ENCODE results near the gene IRF9. TPM values are rescaled to one million over a fixed set of nuclear protein-coding genes. Genes with fewer than 3 reads are reported as not detected.

Gene IRF9
- total and polyA plus RNA-seq, 11 donors, result 23.4 to 169 (median 29.8) TPM

- H3K4me3 ChIP-seq, result peak within 1 kb of the TSS; percentile 48 to 79 (median 71)
- peak; percentile 93 to 95 (median 94) for ATAC-seq
- peaks cover 0 to 31% (median 18%) of the 10 kb centered on the region in 12 donors for H3K4me1 ChIP-seq
- DNase-seq, result peak; percentile 99
- intact Hi-C loops (cut with DNase I), result loop anchor here in 5 of 10 donors (1.0 to 5.0 kb wide), 8 partner anchors 16 to 74 kb away; partner anchors contain the start of genes IRF9 (in 3 of the 5), EMC9 (in 2 of the 5), PSME2 (in 2 of the 5) and FITM1 (in 1 of the 5)
- no peaks in the 10 kb centered on the region for H3K9me3 ChIP-seq
- TF ChIP-seq CTCF (IDR thresholded peaks at IDR 0.05) (peak in 2 of 12 donors; percentile 22 to 36), POLR2A (IDR thresholded peaks at IDR 0.05) (peak in 1 of 2 donors; percentile 9)
- H3K27ac ChIP-seq, result peak within 1 kb of the TSS; percentile 95 to 100 (median 97)
- 0% methylated on average over 44 to 65 of the region's 65 CpGs for WGBS, 4 donors
- H3K27me3 ChIP-seq, result no peaks in the 10 kb centered on the region
- peaks cover 0 to 36% (median 30%) of the 10 kb centered on the region in 9 donors for H3K36me3 ChIP-seq
Observed at GRCh38 chr14:24114532-24115421, 46.3 kb upstream of the IRF9 start, which contains the start of the genes DCAF11 and NRL. Gene DCAF11, plus strand, starts transcription at chr14:24114777. Its CDS starts 818 bp downstream, at chr14:24115595. Gene NRL, minus strand, starts transcription at chr14:24114949. Its CDS starts 32,101 bp downstream, at chr14:24082848.

GRCh38 chr14:24115422-24116127, 45.5 kb upstream of the IRF9 start:
- no peaks in the 10 kb centered on the region for H3K27me3 ChIP-seq
- peaks cover 0 to 28% (median 18%) of the 10 kb centered on the region in 12 donors for H3K4me1 ChIP-seq
- WGBS, 4 donors, result 1 to 6% (median 3%) methylated on average over 12 to 14 of the region's 14 CpGs
- intact Hi-C loops (cut with DNase I), result loop anchor here in 3 of 10 donors (2.0 kb wide), 4 partner anchors 15 to 73 kb away; partner anchors contain the start of genes EMC9 (in 2 of the 3), FITM1 (in 1 of the 3), IPO4 (in 1 of the 3) and IRF9 (in 1 of the 3)
- H3K4me3 ChIP-seq, result peak overlapping the region; percentile 48 to 79 (median 71)
- DNase-seq (no peak), ATAC-seq (peak in 1 of 4 donors; percentile 0)
- TF ChIP-seq CTCF (IDR thresholded peaks at IDR 0.05) (no peak), POLR2A (IDR thresholded peaks at IDR 0.05) (no peak)
- peak overlapping the region in 11 of 12 donors; percentile 44 to 100 (median 97) for H3K27ac ChIP-seq
- H3K9me3 ChIP-seq, result no peaks in the 10 kb centered on the region
- peaks cover 0 to 44% (median 38%) of the 10 kb centered on the region in 9 donors for H3K36me3 ChIP-seq

- Histone ChIP-seq H3K27ac (no peak overlapping the region), H3K4me1 (peaks cover 0 to 28% (median 17%) of the 10 kb centered on the region in 12 donors), H3K27me3 (no peaks in the 10 kb centered on the region), H3K36me3 (peaks cover 0 to 51% (median 45%) of the 10 kb centered on the region in 9 donors), H3K4me3 (peak overlapping the region in 9 of 12 donors; percentile 59 to 79 (median 71)), H3K9me3 (no peaks in the 10 kb centered on the region)
- DNase-seq (no peak), ATAC-seq (no peak)
- 82 to 84% (median 83%) methylated on average over 6 of the region's 6 CpGs for WGBS, 4 donors
- TF ChIP-seq CTCF (IDR thresholded peaks at IDR 0.05), result no peak
- TF ChIP-seq POLR2A (IDR thresholded peaks at IDR 0.05), result no peak
- intact Hi-C loops (cut with DNase I), result no loop called here
Observed at GRCh38 chr14:24116128-24116814, 44.8 kb upstream of the IRF9 start.
